SIG-M5 treated with dmso at 0.1 percent for 504 hours (cell line): ENCODE results near the gene NDUFV1.
"Not testable (repeated sequence)": the region's sequence is repeated elsewhere in the genome, so short reads cannot be mapped to it uniquely, and the experiment has no call there.

Source experiments
- DNase-seq: peaks from one replicate; lab custom pipeline; 2025; ENCODE audit not compliant: unreplicated experiment; lab: John Stamatoyannopoulos, UW

NDUFV1 gene

GRCh38 chr11:67611165-67611564, 4.4 kb downstream of the NDUFV1 start:
- DNase-seq, result no peak

GRCh38 chr11:67611704-67612587, 5.2 kb downstream of the NDUFV1 start:
- DNase-seq, result no peak

GRCh38 chr11:67612751-67613150, 6.0 kb downstream of the NDUFV1 start:
- DNase-seq, result no peak

GRCh38 chr11:67613313-67613959, 6.7 kb downstream of the NDUFV1 start:
- no peak for DNase-seq

GRCh38 chr11:67613960-67614715, 7.4 kb downstream of the NDUFV1 start:
- DNase-seq, result peak; percentile 67

- DNase-seq, result peak; percentile 36
Measured at GRCh38 chr11:67614730-67615714, 8.3 kb downstream of the NDUFV1 start.

- no peak for DNase-seq
Measured at GRCh38 chr11:67615728-67616430, 9.1 kb downstream of the NDUFV1 start.

- no peak for DNase-seq
Measured at GRCh38 chr11:67616431-67617242, 9.9 kb downstream of the NDUFV1 start.

- no peak for DNase-seq
Measured at GRCh38 chr11:67617243-67617953, 10.7 kb downstream of the NDUFV1 start.

- DNase-seq, result not testable (repeated sequence)
Measured at GRCh38 chr11:67618901-67619659, 12.3 kb downstream of the NDUFV1 start.

GRCh38 chr11:67619683-67620618, 13.2 kb downstream of the NDUFV1 start:
- not testable (repeated sequence) for DNase-seq

GRCh38 chr11:67620621-67621020, 13.9 kb downstream of the NDUFV1 start:
- not testable (repeated sequence) for DNase-seq

GRCh38 chr11:67621928-67622327, 15.2 kb downstream of the NDUFV1 start:
- DNase-seq, result not testable (repeated sequence)

- not testable (repeated sequence) for DNase-seq
Measured at GRCh38 chr11:67622905-67623304, 16.2 kb downstream of the NDUFV1 start.

GRCh38 chr11:67623795-67624194, 17.1 kb downstream of the NDUFV1 start:
- not testable (repeated sequence) for DNase-seq

GRCh38 chr11:67626131-67626833, 19.5 kb downstream of the NDUFV1 start:
- not testable (repeated sequence) for DNase-seq
